Uterus (tissue), 4 donors: ENCODE data around the gene ZNF10. TPM values are rescaled to one million over a fixed set of nuclear protein-coding genes. Genes with fewer than 3 reads are reported as not detected.

Experiments used
- DNase-seq, 2 donors: peaks; one replicate each; pipeline ENCODE4 v3.0.0-alpha.2; 2019 to 2020
- H3K27ac ChIP-seq, 2 donors: fragments of 200-600 bp; sonication (generic); 1 replicate in 1 of 2; 2 replicates in 1 of 2; pipeline ENCODE4 v1.5.1; 2016 to 2018
- H3K27me3 ChIP-seq, 2 donors: fragments of 200-600 bp; sonication (generic); one replicate each; pipeline ENCODE4 v1.5.1; 2018 to 2019; ENCODE audit warnings: control low read depth in 1 of 2
- H3K36me3 ChIP-seq, 2 donors: fragments of 200-600 bp; sonication (generic); one replicate each; pipeline ENCODE4 v1.5.1; 2019; ENCODE audit warnings: control low read depth in 1 of 2
- H3K4me1 ChIP-seq, 2 donors: fragments of 200-600 bp; sonication (generic); one replicate each; pipeline ENCODE4 v1.5.1; 2018 to 2019; ENCODE audit warnings: control low read depth in 1 of 2
- H3K4me3 ChIP-seq, 2 donors: fragments of 200-600 bp; sonication (generic); 1 replicate in 1 of 2; 2 replicates in 1 of 2; pipeline ENCODE4 v1.5.1; 2018 to 2019; ENCODE audit warnings: mild to moderate bottlenecking in 1 of 2
- H3K9me3 ChIP-seq, 2 donors: fragments of 200-600 bp; sonication (generic); one replicate each; pipeline ENCODE4 v1.5.1; 2019; ENCODE audit warnings: control low read depth in 1 of 2
- CTCF ChIP-seq, 4 experiments: fragments of 200-600 bp in 2 of 4; fragments of 450-650 bp in 2 of 4; sonication (generic) in 2 of 4; IDR thresholded peaks; one replicate each; pipeline ENCODE4 v1.5.1; 2016 to 2019; ENCODE audit warnings: antibody characterized with exemption in 4 of 4, mild to moderate bottlenecking in 2 of 4, moderate library complexity in 1 of 4
- POLR2A ChIP-seq, 2 donors: fragments of 450-650 bp; IDR thresholded peaks; one replicate each; pipeline ENCODE4 v1.6.1; 2016; ENCODE audit warnings: antibody characterized with exemption in 2 of 2, mild to moderate bottlenecking in 1 of 2, moderate library complexity in 1 of 2
- intact Hi-C: fragments of 100-400 bp; cut with DNase I; formaldehyde crosslinking; loops from one replicate; pipeline ENCODE4 v1.15.1; 2023; ENCODE audit warnings: low total_unique reads
- total RNA-seq, 4 donors: library from RNA; depleted of rRNA in 3 of 4; stranded (reverse); fragments of >200 nt in 3 of 4; gene quantifications; one replicate each; pipeline versions ENCODE4 v1.1.0 to v1.2.4, GENCODE V29; 2014 to 2023
- donor health status: DM: yes; HTN: yes; CAD: no.

ZNF10 gene
- total RNA-seq, 4 donors from 2014 or later = 17.9 to 35.9 (median 20.6) TPM

- H3K27ac ChIP-seq = peak overlapping the region; percentile 85 to 94
- H3K4me3 ChIP-seq = peak overlapping the region; percentile 65 to 88
- intact Hi-C loops = no loop called here
- H3K4me1 ChIP-seq = no peaks in the 10 kb centered on the region
- no peaks in the 10 kb centered on the region for H3K36me3 ChIP-seq
- peaks cover 0 to 54% of the 10 kb centered on the region in 2 donors for H3K9me3 ChIP-seq
- H3K27me3 ChIP-seq = no peaks in the 10 kb centered on the region
- no peak for TF ChIP-seq CTCF (IDR thresholded peaks at IDR 0.05)
- TF ChIP-seq POLR2A (IDR thresholded peaks at IDR 0.05) = no peak
- DNase-seq = no peak
Observed at GRCh38 chr12:133130808-133131128, 341 bp downstream of the ZNF10 start.

DNA sequence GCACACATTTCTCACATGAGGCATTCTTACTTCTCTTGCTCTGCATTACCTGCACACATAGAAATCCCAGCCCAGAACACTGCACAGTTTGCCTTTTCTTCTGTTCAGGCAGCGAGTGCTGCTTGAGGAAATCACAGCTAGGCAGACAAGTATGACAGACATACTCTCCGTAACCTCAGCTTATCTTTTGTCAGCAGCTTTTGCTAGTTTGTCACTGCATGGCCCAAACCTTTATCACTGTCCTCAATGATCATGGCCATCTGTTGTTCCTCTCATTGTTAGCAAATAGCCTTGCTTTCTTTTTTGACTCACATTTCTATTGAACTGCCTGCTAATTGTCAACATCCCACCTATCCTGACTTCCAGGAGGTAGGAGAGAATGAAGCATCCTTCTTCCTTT, 5.3 kb downstream of the ZNF10 start:
- H3K36me3 ChIP-seq = no peaks in the 10 kb centered on the region
- H3K27ac ChIP-seq = no peak overlapping the region
- intact Hi-C loops = no loop called here
- no peaks in the 10 kb centered on the region for H3K27me3 ChIP-seq
- no peaks in the 10 kb centered on the region for H3K4me1 ChIP-seq
- TF ChIP-seq POLR2A (IDR thresholded peaks at IDR 0.05) (no peak), CTCF (IDR thresholded peaks at IDR 0.05) (no peak)
- DNase-seq = no peak
- H3K9me3 ChIP-seq = peaks cover 11 to 61% of the 10 kb centered on the region in 2 donors
- no peak overlapping the region for H3K4me3 ChIP-seq

GRCh38 chr12:133145981-133146380, 15.6 kb downstream of the ZNF10 start:
- Histone ChIP-seq H3K27me3 (no peaks in the 10 kb centered on the region), H3K36me3 (no peaks in the 10 kb centered on the region), H3K4me3 (no peak overlapping the region), H3K27ac (no peak overlapping the region), H3K4me1 (no peaks in the 10 kb centered on the region), H3K9me3 (peaks cover 0 to 55% of the 10 kb centered on the region in 2 donors)
- DNase-seq = no peak
- no peak for TF ChIP-seq POLR2A (IDR thresholded peaks at IDR 0.05)
- TF ChIP-seq CTCF (IDR thresholded peaks at IDR 0.05) = no peak
- intact Hi-C loops = no loop called here

DNA sequence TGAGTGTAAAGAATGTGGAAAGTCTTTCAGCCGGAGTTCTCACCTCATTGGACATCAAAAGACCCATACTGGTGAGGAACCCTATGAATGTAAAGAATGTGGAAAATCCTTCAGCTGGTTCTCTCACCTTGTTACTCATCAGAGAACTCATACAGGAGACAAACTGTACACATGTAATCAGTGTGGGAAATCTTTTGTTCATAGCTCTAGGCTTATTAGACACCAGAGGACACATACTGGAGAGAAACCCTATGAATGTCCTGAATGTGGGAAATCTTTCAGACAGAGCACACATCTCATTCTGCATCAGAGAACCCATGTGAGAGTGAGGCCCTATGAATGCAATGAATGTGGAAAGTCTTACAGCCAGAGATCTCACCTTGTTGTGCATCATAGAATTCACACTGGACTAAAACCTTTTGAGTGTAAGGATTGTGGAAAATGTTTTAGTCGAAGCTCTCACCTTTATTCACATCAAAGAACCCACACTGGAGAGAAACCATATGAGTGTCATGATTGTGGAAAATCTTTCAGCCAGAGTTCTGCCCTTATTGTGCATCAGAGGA, 25.8 kb downstream of the ZNF10 start:
- intact Hi-C loops = no loop called here
- Histone ChIP-seq H3K36me3 (no peaks in the 10 kb centered on the region), H3K4me1 (no peaks in the 10 kb centered on the region), H3K27ac (no peak overlapping the region), H3K9me3 (peaks cover 0 to 85% of the 10 kb centered on the region in 2 donors), H3K4me3 (no peak overlapping the region), H3K27me3 (no peaks in the 10 kb centered on the region)
- TF ChIP-seq CTCF (IDR thresholded peaks at IDR 0.05) (no peak), POLR2A (IDR thresholded peaks at IDR 0.05) (no peak)
- DNase-seq = no peak

GRCh38 chr12:133165776-133166175, 35.3 kb downstream of the ZNF10 start:
- no peak overlapping the region for H3K4me3 ChIP-seq
- intact Hi-C loops = no loop called here
- no peak overlapping the region for H3K27ac ChIP-seq
- no peaks in the 10 kb centered on the region for H3K36me3 ChIP-seq
- H3K27me3 ChIP-seq = no peaks in the 10 kb centered on the region
- TF ChIP-seq CTCF (IDR thresholded peaks at IDR 0.05) (no peak), POLR2A (IDR thresholded peaks at IDR 0.05) (no peak)
- H3K9me3 ChIP-seq = peaks cover 0 to 23% of the 10 kb centered on the region in 2 donors
- no peaks in the 10 kb centered on the region for H3K4me1 ChIP-seq
- no peak for DNase-seq
